H1 (cell line): Measurements from ENCODE around the gene TRIM24. TPM values are rescaled to one million over a fixed set of nuclear protein-coding genes. Genes with fewer than 3 reads are reported as not detected.

Experiments used
- CTCF ChIA-PET: fragments of 300-600 bp; sonication (Branson Sonifier 250); formaldehyde crosslinking; loops from one replicate; lab custom pipeline; 2021; ENCODE audit not compliant: partially characterized antibody; lab: Charles Lee
- POLR2A ChIA-PET: fragments of 300-600 bp; sonication (Branson Sonifier 250); formaldehyde crosslinking; loops from one replicate; lab custom pipeline; 2021; ENCODE audit warnings: inconsistent platforms; ENCODE audit not compliant: partially characterized antibody; lab: Charles Lee
- DNase-seq, 2 experiments: peaks; one replicate each; pipeline versions ENCODE4 v3.0.0 to v3.0.0-alpha.2; 2010 to 2022; ENCODE audit warnings: low spot score in 2 of 2, low read depth in 1 of 2, mixed read lengths in 1 of 2
- FAIRE-seq: peaks from 2 replicates; lab custom pipeline; 2011; peaks lifted over from hg19 to GRCh38; lab: Jason Lieb, UNC
- H2AFZ ChIP-seq: 2 replicates; pipeline ENCODE4 v1.8.1; 2012; ENCODE audit warnings: low read length, inconsistent platforms
- H2AK5ac ChIP-seq: 2 replicates; pipeline ENCODE4 v1.6.1; 2013; ENCODE audit warnings: low read depth, low read length
- H2BK120ac ChIP-seq: replicated peaks from 2 replicates; pipeline ENCODE3; 2013; ENCODE audit warnings: low read depth, low read length, inconsistent platforms
- H2BK12ac ChIP-seq: 2 replicates; pipeline ENCODE4 v1.6.1; 2013; ENCODE audit warnings: low read depth, low read length
- H2BK15ac ChIP-seq: 2 replicates; pipeline ENCODE4 v1.6.1; 2013; ENCODE audit warnings: low read length
- H2BK20ac ChIP-seq: 2 replicates; pipeline ENCODE4 v1.6.1; 2013; ENCODE audit warnings: low read length
- H2BK5ac ChIP-seq: 2 replicates; pipeline ENCODE4 v1.6.1; 2013; ENCODE audit warnings: low read depth, low read length
- H3K14ac ChIP-seq: 2 replicates; pipeline ENCODE4 v1.6.1; 2013; ENCODE audit warnings: inconsistent platforms; ENCODE audit not compliant: insufficient read length
- H3K18ac ChIP-seq: 2 replicates; pipeline ENCODE4 v1.6.1; 2013; ENCODE audit warnings: low read length; ENCODE audit errors: extremely low read depth
- H3K23ac ChIP-seq: 2 replicates; pipeline ENCODE4 v1.6.1; 2013; ENCODE audit warnings: inconsistent platforms; ENCODE audit not compliant: insufficient read length
- H3K23me2 ChIP-seq: 2 replicates; pipeline ENCODE4 v1.6.1; 2013; ENCODE audit warnings: low read depth, low read length
- H3K27ac ChIP-seq: 2 replicates; pipeline ENCODE4 v1.6.1; 2011; ENCODE audit warnings: low read depth, low read length, inconsistent platforms
- H3K27me3 ChIP-seq, 4 experiments: replicated peaks in 1 of 4; 1 replicate in 1 of 4; 2 replicates in 3 of 4; pipeline versions ENCODE4 v1.6.1 to v1.8.1; 2011 to 2013; ENCODE audit warnings: low read length in 3 of 4, mild to moderate bottlenecking in 3 of 4, inconsistent platforms in 2 of 4, mixed read lengths in 2 of 4, moderate library complexity in 1 of 4; ENCODE audit not compliant: control insufficient read depth in 3 of 4, insufficient read depth in 3 of 4; ENCODE audit errors: extremely low read depth in 1 of 4
- H3K36me3 ChIP-seq, 4 experiments: 2 replicates each; pipeline versions ENCODE4 v1.6.1 to v1.8.1; 2011 to 2013; ENCODE audit warnings: mild to moderate bottlenecking in 4 of 4, low read length in 3 of 4, moderate library complexity in 2 of 4, control low read depth in 1 of 4, inconsistent platforms in 1 of 4; ENCODE audit not compliant: insufficient read depth in 4 of 4, control insufficient read depth in 2 of 4
- H3K4ac ChIP-seq: replicated peaks from 2 replicates; pipeline ENCODE3; 2013; ENCODE audit warnings: low read length, low read depth, mixed read lengths, inconsistent platforms; ENCODE audit not compliant: insufficient read length
- H3K4me1 ChIP-seq, 4 experiments: replicated peaks in 1 of 4; 1 replicate in 1 of 4; 2 replicates in 3 of 4; pipeline versions ENCODE4 v1.6.1 to v1.8.1; 2011 to 2013; ENCODE audit warnings: low read length in 3 of 4, inconsistent platforms in 2 of 4, mixed read lengths in 1 of 4; ENCODE audit not compliant: insufficient read depth in 4 of 4, control insufficient read depth in 3 of 4
- H3K4me2 ChIP-seq, 2 experiments: 2 replicates each; pipeline versions ENCODE4 v1.6.1 to v1.8.1; 2011 to 2013; ENCODE audit warnings: low read depth in 2 of 2, low read length in 2 of 2, control low read depth in 1 of 2, inconsistent platforms in 1 of 2, mild to moderate bottlenecking in 1 of 2; ENCODE audit not compliant: insufficient read depth in 1 of 2
- H3K4me3 ChIP-seq, 4 experiments: fragments of 200-600, 300-600 bp in 1 of 4; sonication (generic), shearing (Covaris generic), sonication (Bioruptor Twin) in 1 of 4; 2 replicates each; pipeline versions ENCODE4 v1.5.1 to v1.8.1; 2011 to 2016; ENCODE audit warnings: low read length in 4 of 4, low read depth in 3 of 4, control low read depth in 2 of 4, inconsistent platforms in 2 of 4, mild to moderate bottlenecking in 2 of 4, mixed read lengths in 1 of 4, moderate library complexity in 1 of 4; ENCODE audit not compliant: insufficient read depth in 2 of 4; ENCODE audit errors: extremely low read depth in 1 of 4
- H3K56ac ChIP-seq: replicated peaks from 2 replicates; pipeline ENCODE3; 2013; ENCODE audit warnings: low read depth, mild to moderate bottlenecking, mixed read lengths, low read length, inconsistent platforms; ENCODE audit not compliant: insufficient read length
- H3K79me1 ChIP-seq: 2 replicates; pipeline ENCODE4 v1.6.1; 2013; ENCODE audit warnings: low read depth, low read length, control low read depth
- H3K79me2 ChIP-seq, 2 experiments: 2 replicates each; pipeline versions ENCODE4 v1.6.1 to v1.8.1; 2012 to 2013; ENCODE audit warnings: low read length in 2 of 2, mild to moderate bottlenecking in 2 of 2, inconsistent platforms in 1 of 2; ENCODE audit not compliant: insufficient read depth in 2 of 2, control insufficient read depth in 1 of 2
- H3K9ac ChIP-seq, 4 experiments: replicated peaks in 1 of 4; 1 replicate in 1 of 4; 2 replicates in 3 of 4; pipeline versions ENCODE4 v1.6.1 to v1.8.1; 2011 to 2013; ENCODE audit warnings: low read depth in 3 of 4, low read length in 3 of 4, control low read depth in 2 of 4, mild to moderate bottlenecking in 2 of 4, moderate library complexity in 2 of 4, inconsistent platforms in 1 of 4; ENCODE audit errors: extremely low read depth in 1 of 4
- H3K9me3 ChIP-seq, 2 experiments: 2 replicates each; pipeline versions ENCODE4 v1.6.1 to v1.8.1; 2012 to 2013; ENCODE audit warnings: mild to moderate bottlenecking in 2 of 2, moderate library complexity in 2 of 2, control low read depth in 1 of 2, inconsistent platforms in 1 of 2, low read depth in 1 of 2, low read length in 1 of 2, mixed read lengths in 1 of 2; ENCODE audit not compliant: insufficient read depth in 2 of 2
- H4K20me1 ChIP-seq, 2 experiments: replicated peaks in 1 of 2; 2 replicates each; pipeline versions ENCODE3 to v1.8.1; 2011 to 2013; ENCODE audit warnings: inconsistent platforms in 2 of 2, low read length in 2 of 2, mild to moderate bottlenecking in 1 of 2; ENCODE audit not compliant: insufficient read depth in 2 of 2, control insufficient read depth in 1 of 2
- H4K5ac ChIP-seq: 2 replicates; pipeline ENCODE4 v1.6.1; 2013; ENCODE audit warnings: low read length, low read depth, mixed read lengths, inconsistent platforms; ENCODE audit not compliant: insufficient read length
- H4K8ac ChIP-seq: 2 replicates; pipeline ENCODE4 v1.8.0; 2013; ENCODE audit warnings: mild to moderate bottlenecking, moderate library complexity, low read length, inconsistent platforms; ENCODE audit not compliant: insufficient read depth; ENCODE audit errors: extremely low read depth
- H4K91ac ChIP-seq: replicated peaks from 2 replicates; pipeline ENCODE3; 2013; ENCODE audit warnings: low read length, mixed read lengths, inconsistent platforms; ENCODE audit not compliant: insufficient read length
- CEBPB ChIP-seq: IDR thresholded peaks from 2 replicates; pipeline ENCODE4 v1.6.1; 2012; ENCODE audit warnings: low read depth, low read length
- EGR1 ChIP-seq: IDR thresholded peaks from 2 replicates; pipeline ENCODE4 v1.6.1; 2011; ENCODE audit warnings: low read depth, low read length, borderline replicate concordance
- TEAD4 ChIP-seq: IDR thresholded peaks from 2 replicates; pipeline ENCODE4 v1.6.1; 2012; ENCODE audit warnings: low read depth, low read length, inconsistent platforms, mixed read lengths
- polyA plus RNA-seq, 7 experiments: library from polyadenylated mRNA; depleted of rRNA in 3 of 7; stranded (reverse) in 5 of 7; unstranded in 2 of 7; fragments of >200 nt in 5 of 7; fragments of 200-250 nt in 2 of 7; gene quantifications; 1 replicate in 5 of 7; 2 replicates in 1 of 7; 4 replicates in 1 of 7; pipeline versions ENCODE4 v1.2.1 to v1.2.3, GENCODE V29; 2011 to 2013; ENCODE audit warnings: missing spikeins in 2 of 7, mixed read lengths in 2 of 7
- total RNA-seq: library from RNA; stranded (reverse); fragmentation: NEBNext Ultra II Directional; extraction: Animal tissue kit (Norgen Biotek cat#: 25700); gene quantifications from 2 replicates; pipeline ENCODE4 v1.2.1, GENCODE V29; 2021
- TF ChIP-seq, protein P1 (sequence below): IDR thresholded peaks from 2 replicates; pipeline ENCODE4 v1.6.1; 2012; ENCODE audit warnings: inconsistent platforms

TRIM24 gene
- total and polyA plus RNA-seq, 2 of the 8 experiments (the other 6 are each of a cell fraction or from before 2014, with no cell fraction given): 67.6 to 149 TPM

DNA sequence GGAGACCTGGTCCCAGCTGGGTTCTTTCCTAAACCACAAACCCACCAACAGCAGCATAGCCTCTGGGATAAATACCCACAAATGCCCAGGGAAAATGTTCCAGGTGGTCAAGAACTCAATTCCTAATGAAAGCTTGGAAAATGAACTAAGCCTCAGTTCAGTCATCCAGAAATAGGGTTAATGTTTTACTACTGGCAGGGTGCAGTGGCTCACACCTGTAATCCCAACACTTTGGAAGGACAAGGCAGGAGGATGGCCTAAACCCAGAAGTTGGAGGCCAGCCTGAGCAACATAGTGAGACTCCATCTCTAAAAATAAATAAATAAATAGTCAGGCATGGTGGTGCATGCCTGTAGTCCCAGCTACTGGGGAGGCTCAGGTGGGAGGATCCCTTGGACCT lies 158.9 kb downstream of the TRIM24 start:
- Histone ChIP-seq H3K18ac (no peak overlapping the region), H4K8ac (peak overlapping the region; percentile 57; the same call in 1 of the 2 replicates), H3K4me1 (no peaks in the 10 kb centered on the region), H3K23ac (no peak overlapping the region), H2BK20ac (no peak overlapping the region), H2BK12ac (no peak overlapping the region), H3K14ac (no peak overlapping the region), H2AK5ac (no peak overlapping the region), H4K91ac (no peak overlapping the region), H3K79me1 (no peaks in the 10 kb centered on the region), H2BK5ac (no peak overlapping the region), H3K9me3 (no peaks in the 10 kb centered on the region), H3K4me3 (no peak overlapping the region), H3K4me2 (no peak overlapping the region), H3K4ac (no peak overlapping the region), H3K79me2 (no peaks in the 10 kb centered on the region), H3K27me3 (no peaks in the 10 kb centered on the region), H3K56ac (no peak overlapping the region), H3K36me3 (no peaks in the 10 kb centered on the region), H3K23me2 (no peaks in the 10 kb centered on the region), H2BK120ac (no peak overlapping the region), H3K27ac (no peak overlapping the region), H2BK15ac (no peak overlapping the region), H4K5ac (no peak overlapping the region), H2AFZ (no peak overlapping the region), H4K20me1 (no peaks in the 10 kb centered on the region), H3K9ac (no peak overlapping the region)
- POLR2A ChIA-PET: no interaction called here
- TF ChIP-seq, protein P1, sequence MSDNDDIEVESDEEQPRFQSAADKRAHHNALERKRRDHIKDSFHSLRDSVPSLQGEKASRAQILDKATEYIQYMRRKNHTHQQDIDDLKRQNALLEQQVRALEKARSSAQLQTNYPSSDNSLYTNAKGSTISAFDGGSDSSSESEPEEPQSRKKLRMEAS: no peak
- no peak for TF ChIP-seq TEAD4
- no peak for TF ChIP-seq CEBPB
- TF ChIP-seq EGR1: no peak
- no peak for DNase-seq
- FAIRE-seq: no peak
- CTCF ChIA-PET: interaction anchor here (1.0 to 1.1 kb wide), 3 partner anchors 105 to 951 kb away, joined by 3 read pairs; no protein-coding TSS in a partner anchor
